GM21737 (cell line): ENCODE data around the gene ADRA2A.

Experiments used
- ATAC-seq: cut with Tn5 transposase; IDR thresholded peaks from one replicate; pipeline ENCODE4 v1.9.1; 2021; ENCODE audit warnings: mild to moderate bottlenecking, moderate library complexity; ENCODE audit not compliant: unreplicated experiment

Gene ADRA2A

GRCh38 chr10:111076682-111077478, at the start of gene ADRA2A:
TSS of gene ADRA2A (plus strand) at chr10:111077029. CDS start at chr10:111077997, 968 bp downstream.
- ATAC-seq: peak; percentile 30

- peak; percentile 67 for ATAC-seq
Observed at GRCh38 chr10:111030042-111030750, 46.6 kb upstream of the ADRA2A start.

GRCh38 chr10:111034598-111035310, 42.1 kb upstream of the ADRA2A start:
- no peak for ATAC-seq

GRCh38 chr10:111035542-111035941, 41.3 kb upstream of the ADRA2A start:
- ATAC-seq: no peak

GRCh38 chr10:111037858-111038257, 39.0 kb upstream of the ADRA2A start:
- no peak for ATAC-seq

- ATAC-seq: no peak
Observed at GRCh38 chr10:111039522-111039921, 37.3 kb upstream of the ADRA2A start.

GRCh38 chr10:111057006-111057405, 19.8 kb upstream of the ADRA2A start:
- ATAC-seq: no peak

GRCh38 chr10:111063471-111063870, 13.4 kb upstream of the ADRA2A start:
- no peak for ATAC-seq

- no peak for ATAC-seq
Observed at GRCh38 chr10:111072232-111072631, 4.6 kb upstream of the ADRA2A start.

GRCh38 chr10:111075577-111076185, 1.1 kb upstream of the ADRA2A start:
- no peak for ATAC-seq

- ATAC-seq: peak; percentile 74
Observed at GRCh38 chr10:111076191-111076681, 593 bp upstream of the ADRA2A start.

- no peak for ATAC-seq
Observed at GRCh38 chr10:111077479-111077784, 603 bp downstream of the ADRA2A start.

GRCh38 chr10:111077785-111078504, 1.1 kb downstream of the ADRA2A start:
- no peak for ATAC-seq

- ATAC-seq: no peak
Observed at GRCh38 chr10:111078505-111079185, 1.8 kb downstream of the ADRA2A start.

GRCh38 chr10:111079241-111079760, 2.5 kb downstream of the ADRA2A start:
- no peak for ATAC-seq

GRCh38 chr10:111079781-111080180, 3.0 kb downstream of the ADRA2A start:
- ATAC-seq: no peak

- no peak for ATAC-seq
Observed at GRCh38 chr10:111080224-111080623, 3.4 kb downstream of the ADRA2A start.

GRCh38 chr10:111081595-111081994, 4.8 kb downstream of the ADRA2A start:
- ATAC-seq: no peak

GRCh38 chr10:111082102-111082975, 5.5 kb downstream of the ADRA2A start:
- ATAC-seq: no peak
